H1 (cell line): ENCODE results near the gene KAT2A. TPM values are rescaled to one million over a fixed set of nuclear protein-coding genes. Genes with fewer than 3 reads are reported as not detected.

Experiments
- CREB1 ChIP-seq: IDR thresholded peaks from 2 replicates; pipeline ENCODE4 v1.6.1; 2012; ENCODE audit warnings: inconsistent platforms
- CTBP2 ChIP-seq: IDR thresholded peaks from 2 replicates; pipeline ENCODE4 v1.7.0; 2011; ENCODE audit warnings: borderline replicate concordance, mild to moderate bottlenecking, moderate library complexity, mixed read lengths, low read length; ENCODE audit not compliant: insufficient read depth, insufficient read length
- EGR1 ChIP-seq: IDR thresholded peaks from 2 replicates; pipeline ENCODE4 v1.6.1; 2011; ENCODE audit warnings: low read depth, low read length, borderline replicate concordance
- EP300 ChIP-seq, 2 experiments: IDR thresholded peaks; 1 replicate in 1 of 2; 2 replicates in 1 of 2; pipeline ENCODE4 v1.6.1; 2011 to 2012; ENCODE audit warnings: low read depth in 2 of 2, low read length in 2 of 2, mild to moderate bottlenecking in 2 of 2, borderline replicate concordance in 1 of 2, inconsistent platforms in 1 of 2, moderate library complexity in 1 of 2
- GABPA ChIP-seq: IDR thresholded peaks from 2 replicates; pipeline ENCODE4 v1.6.1; 2011; ENCODE audit warnings: mild to moderate bottlenecking, low read length, moderate library complexity, borderline replicate concordance; ENCODE audit not compliant: insufficient read depth
- JUND ChIP-seq: IDR thresholded peaks from 2 replicates; pipeline ENCODE4 v1.6.1; 2011; ENCODE audit warnings: mild to moderate bottlenecking, improper control_type of control experiment, low read length
- KDM4A ChIP-seq: IDR thresholded peaks from one replicate; pipeline ENCODE4 v1.7.1; 2012; ENCODE audit warnings: low read depth, mild to moderate bottlenecking, moderate library complexity, low read length, inconsistent platforms; ENCODE audit not compliant: severe bottlenecking
- NRF1 ChIP-seq: IDR thresholded peaks from 2 replicates; pipeline ENCODE4 v1.6.1; 2011; ENCODE audit warnings: mild to moderate bottlenecking, low read depth, low read length, improper control_type of control experiment
- PHF8 ChIP-seq: fragments of 200-600 bp; sonication (generic); conservative IDR thresholded peaks from 2 replicates; pipeline ENCODE4 v1.7.1; 2012; ENCODE audit warnings: low read depth, mild to moderate bottlenecking, inconsistent platforms, low read length, moderate library complexity
- POU5F1 ChIP-seq: IDR thresholded peaks from 2 replicates; pipeline ENCODE4 v1.6.1; 2011; ENCODE audit warnings: low read depth, mild to moderate bottlenecking, low read length, moderate library complexity
- RFX5 ChIP-seq: IDR thresholded peaks from 2 replicates; pipeline ENCODE4 v1.6.1; 2011; ENCODE audit warnings: low read depth, low read length, improper control_type of control experiment, borderline replicate concordance
- RXRA ChIP-seq: IDR thresholded peaks from 2 replicates; pipeline ENCODE4 v1.6.1; 2011; ENCODE audit warnings: low read depth, mild to moderate bottlenecking, low read length, moderate library complexity; ENCODE audit not compliant: insufficient read depth
- SIN3A ChIP-seq, 2 experiments: IDR thresholded peaks in 1 of 2; conservative IDR thresholded peaks in 1 of 2; 2 replicates each; pipeline ENCODE4 v1.6.1; 2011 to 2012; ENCODE audit warnings: low read length in 2 of 2, improper control_type of control experiment in 1 of 2, low read depth in 1 of 2, mild to moderate bottlenecking in 1 of 2
- SIX5 ChIP-seq: IDR thresholded peaks from 2 replicates; pipeline ENCODE4 v1.6.1; 2011; ENCODE audit warnings: mild to moderate bottlenecking, low read depth, low read length
- SP1 ChIP-seq: IDR thresholded peaks from 2 replicates; pipeline ENCODE4 v1.6.1; 2011; ENCODE audit warnings: low read depth, low read length
- SUZ12 ChIP-seq: fragments of 200-600 bp; sonication (generic); IDR thresholded peaks from 2 replicates; pipeline ENCODE4 v1.6.1; 2012; ENCODE audit warnings: mild to moderate bottlenecking, inconsistent platforms, low read length, moderate library complexity, mixed read lengths
- polyA plus RNA-seq, 7 experiments: library from polyadenylated mRNA; depleted of rRNA in 3 of 7; stranded (reverse) in 5 of 7; unstranded in 2 of 7; fragments of >200 nt in 5 of 7; fragments of 200-250 nt in 2 of 7; gene quantifications; 1 replicate in 5 of 7; 2 replicates in 1 of 7; 4 replicates in 1 of 7; pipeline versions ENCODE4 v1.2.1 to v1.2.3, GENCODE V29; 2011 to 2013; ENCODE audit warnings: missing spikeins in 2 of 7, mixed read lengths in 2 of 7
- total RNA-seq: library from RNA; stranded (reverse); fragmentation: NEBNext Ultra II Directional; extraction: Animal tissue kit (Norgen Biotek cat#: 25700); gene quantifications from 2 replicates; pipeline ENCODE4 v1.2.1, GENCODE V29; 2021
- TF ChIP-seq, protein P1 (sequence below): IDR thresholded peaks from 2 replicates; pipeline ENCODE4 v1.6.1; 2012; ENCODE audit warnings: low read length, inconsistent platforms
- TF ChIP-seq, protein P2 (sequence below): IDR thresholded peaks from 2 replicates; pipeline ENCODE4 v1.6.1; 2011; ENCODE audit warnings: low read length, improper control_type of control experiment
- TF ChIP-seq, protein P3 (sequence below): IDR thresholded peaks from 2 replicates; pipeline ENCODE4 v1.6.1; 2012; ENCODE audit warnings: inconsistent platforms

KAT2A gene
- total and polyA plus RNA-seq, 2 of the 8 experiments (the other 6 are each of a cell fraction or from before 2014, with no cell fraction given): 34.2 to 40.1 TPM

DNA sequence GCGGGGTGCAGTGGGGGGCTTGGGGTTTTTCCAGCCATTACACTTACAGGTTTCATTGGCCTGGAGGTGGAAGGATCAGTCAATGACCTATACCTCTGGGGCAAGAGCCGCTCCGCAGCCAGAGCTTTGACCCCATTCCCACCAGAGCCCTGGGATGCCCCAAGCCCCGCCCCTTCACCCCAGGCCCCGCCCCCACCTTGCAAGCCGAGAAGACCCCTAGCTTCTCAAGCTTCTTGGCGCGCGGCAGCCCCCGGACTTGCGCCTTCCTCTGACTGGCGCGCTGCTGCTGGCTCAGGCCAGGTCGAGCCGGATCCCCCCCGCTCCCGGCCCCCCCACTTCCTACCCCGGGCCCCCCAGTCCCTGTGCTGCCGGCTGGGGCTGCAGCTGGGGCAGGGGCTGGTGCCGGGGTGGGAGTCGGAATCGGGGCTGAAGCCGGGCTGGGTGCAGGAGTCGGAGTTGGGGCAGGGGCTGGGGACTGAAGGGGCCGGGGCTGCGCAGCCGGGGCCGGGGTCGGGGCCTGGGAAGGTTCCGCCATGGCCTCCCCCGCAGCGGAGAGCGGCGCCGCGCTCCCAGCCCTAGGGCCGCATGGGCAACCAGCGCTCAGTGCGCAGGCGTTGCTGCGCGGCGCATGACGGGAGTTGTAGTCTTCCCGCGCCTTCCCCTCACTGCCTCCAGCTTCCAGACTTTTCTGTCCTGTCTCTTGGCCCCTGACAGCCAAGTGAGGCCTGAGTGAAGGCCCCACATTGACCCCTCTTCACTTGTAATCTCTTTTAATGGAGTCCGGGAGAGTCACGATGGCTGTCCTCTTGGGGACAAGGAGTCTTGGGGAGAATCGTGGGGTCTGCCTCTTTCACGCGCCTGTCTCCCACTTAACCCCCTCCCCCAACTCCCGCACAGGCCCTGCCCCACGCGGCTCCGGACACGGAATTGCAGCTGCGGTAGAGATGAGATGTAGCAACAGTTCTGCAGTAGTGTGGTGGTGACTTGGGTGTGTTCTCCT, at the start of gene KAT2A (continued):
- TF ChIP-seq, protein P1, sequence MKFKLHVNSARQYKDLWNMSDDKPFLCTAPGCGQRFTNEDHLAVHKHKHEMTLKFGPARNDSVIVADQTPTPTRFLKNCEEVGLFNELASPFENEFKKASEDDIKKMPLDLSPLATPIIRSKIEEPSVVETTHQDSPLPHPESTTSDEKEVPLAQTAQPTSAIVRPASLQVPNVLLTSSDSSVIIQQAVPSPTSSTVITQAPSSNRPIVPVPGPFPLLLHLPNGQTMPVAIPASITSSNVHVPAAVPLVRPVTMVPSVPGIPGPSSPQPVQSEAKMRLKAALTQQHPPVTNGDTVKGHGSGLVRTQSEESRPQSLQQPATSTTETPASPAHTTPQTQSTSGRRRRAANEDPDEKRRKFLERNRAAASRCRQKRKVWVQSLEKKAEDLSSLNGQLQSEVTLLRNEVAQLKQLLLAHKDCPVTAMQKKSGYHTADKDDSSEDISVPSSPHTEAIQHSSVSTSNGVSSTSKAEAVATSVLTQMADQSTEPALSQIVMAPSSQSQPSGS: no peak
- TF ChIP-seq EP300 (IDR thresholded peaks at IDR 0.05; ENCODE audit: borderline replicate concordance in 1 of 2, low read depth in 2 of 2, low read length in 2 of 2) (no peak), SIX5 (peak; percentile 70), JUND (no peak), EGR1 (no peak), CTBP2 (no peak), CREB1 (0 out of 2 replicates have a peak, but pooled peaks have one; percentile 11), SUZ12 (no peak), KDM4A (no peak), NRF1 (peak; percentile 82), RFX5 (no peak), SIN3A (conservative IDR thresholded peaks at IDR 0.05 in 1 of 2, IDR thresholded peaks at IDR 0.05 in 1 of 2; ENCODE audit: low read depth in 1 of 2, low read length in 2 of 2) (peak; percentile 26 to 86; a peak in 2 of 4 replicates), POU5F1 (no peak), RXRA (no peak), GABPA (no peak), SP1 (no peak), PHF8 (peak; percentile 74)
- TF ChIP-seq, protein P2, sequence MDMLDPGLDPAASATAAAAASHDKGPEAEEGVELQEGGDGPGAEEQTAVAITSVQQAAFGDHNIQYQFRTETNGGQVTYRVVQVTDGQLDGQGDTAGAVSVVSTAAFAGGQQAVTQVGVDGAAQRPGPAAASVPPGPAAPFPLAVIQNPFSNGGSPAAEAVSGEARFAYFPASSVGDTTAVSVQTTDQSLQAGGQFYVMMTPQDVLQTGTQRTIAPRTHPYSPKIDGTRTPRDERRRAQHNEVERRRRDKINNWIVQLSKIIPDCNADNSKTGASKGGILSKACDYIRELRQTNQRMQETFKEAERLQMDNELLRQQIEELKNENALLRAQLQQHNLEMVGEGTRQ: no peak
- TF ChIP-seq, protein P3, sequence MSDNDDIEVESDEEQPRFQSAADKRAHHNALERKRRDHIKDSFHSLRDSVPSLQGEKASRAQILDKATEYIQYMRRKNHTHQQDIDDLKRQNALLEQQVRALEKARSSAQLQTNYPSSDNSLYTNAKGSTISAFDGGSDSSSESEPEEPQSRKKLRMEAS: peak; percentile 77; the same call in 1 of the 2 replicates
